GM23338 (cell line): ENCODE measurements around the gene DGAT2. TPM values are rescaled to one million over a fixed set of nuclear protein-coding genes. Genes with fewer than 3 reads are reported as not detected.
A peak's percentile ranks its signal among the peaks of the same experiment; 100 is the strongest.

Experiments used
- ATAC-seq: fragments of 200-7000 bp; cut with Tn5 transposase; 3 replicates; pipeline ENCODE4 v1.9.1; 2020
- DNase-seq: peaks from one replicate; pipeline ENCODE4 v3.0.0-alpha.2; 2015; ENCODE audit warnings: low spot score
- H2AFZ ChIP-seq: fragments of 200-600 bp; sonication (generic); 2 replicates; pipeline ENCODE4 v1.8.0; 2016; ENCODE audit warnings: antibody characterized with exemption, mild to moderate bottlenecking, moderate library complexity
- H3F3A ChIP-seq: fragments of 200-600 bp; sonication (generic); replicated peaks from 2 replicates; pipeline ENCODE4 v1.8.0; 2017; ENCODE audit warnings: antibody characterized with exemption, mixed run types, low read depth
- H3K27ac ChIP-seq: fragments of 200-600 bp; sonication (generic); 2 replicates; pipeline ENCODE4 v1.6.1; 2016; ENCODE audit warnings: low read depth
- H3K27me3 ChIP-seq: fragments of 200-600 bp; sonication (generic); 2 replicates; pipeline ENCODE4 v1.8.0; 2016; ENCODE audit warnings: mild to moderate bottlenecking, mixed run types, moderate library complexity; ENCODE audit not compliant: insufficient read depth
- H3K36me3 ChIP-seq: fragments of 200-600 bp; sonication (generic); 2 replicates; pipeline ENCODE4 v1.8.0; 2016; ENCODE audit warnings: mild to moderate bottlenecking; ENCODE audit not compliant: insufficient read depth
- H3K4me1 ChIP-seq: fragments of 200-600 bp; sonication (generic); 2 replicates; pipeline ENCODE4 v1.8.0; 2016; ENCODE audit warnings: mild to moderate bottlenecking, moderate library complexity; ENCODE audit not compliant: insufficient read depth
- H3K4me2 ChIP-seq: fragments of 200-600 bp; sonication (generic); 2 replicates; pipeline ENCODE4 v1.7.1; 2017; ENCODE audit warnings: mixed run types
- H3K4me3 ChIP-seq: fragments of 200-600 bp; sonication (generic); 2 replicates; pipeline ENCODE4 v1.6.1; 2016; ENCODE audit warnings: mixed run types
- H3K79me2 ChIP-seq: fragments of 200-600 bp; sonication (generic); replicated peaks from 2 replicates; pipeline ENCODE4 v1.8.0; 2017; ENCODE audit warnings: mild to moderate bottlenecking; ENCODE audit not compliant: insufficient read depth
- H3K9me2 ChIP-seq: fragments of 200-600 bp; sonication (generic); 2 replicates; pipeline ENCODE4 v1.8.0; 2017; ENCODE audit not compliant: insufficient read depth
- H4K20me1 ChIP-seq: fragments of 200-600 bp; sonication (generic); replicated peaks from 2 replicates; pipeline ENCODE4 v1.8.0; 2017; ENCODE audit warnings: mild to moderate bottlenecking; ENCODE audit not compliant: insufficient read depth
- H3K27ac Mint-ChIP-seq: 2 replicates; pipeline ENCODE4 v1.8.0; 2020; ENCODE audit warnings: inconsistent platforms, mild to moderate bottlenecking, moderate library complexity, mixed read lengths
- H3K27me3 Mint-ChIP-seq: 3 replicates; pipeline ENCODE4 v1.8.0; 2022; ENCODE audit warnings: low read depth, mild to moderate bottlenecking, moderate library complexity, mixed read lengths, inconsistent platforms; ENCODE audit not compliant: insufficient read depth, poor library complexity
- H3K36me3 Mint-ChIP-seq: 3 replicates; pipeline ENCODE4 v1.8.0; 2021; ENCODE audit warnings: low read depth, mild to moderate bottlenecking, inconsistent platforms, moderate library complexity, mixed read lengths
- H3K4me1 Mint-ChIP-seq: 3 replicates; pipeline ENCODE4 v1.8.0; 2020; ENCODE audit warnings: mild to moderate bottlenecking, inconsistent platforms, mixed read lengths
- H3K4me3 Mint-ChIP-seq: 3 replicates; pipeline ENCODE4 v1.8.0; 2021; ENCODE audit warnings: moderate library complexity, mild to moderate bottlenecking, inconsistent platforms, mixed read lengths
- H3K9me3 Mint-ChIP-seq: 3 replicates; pipeline ENCODE4 v1.8.0; 2020; ENCODE audit warnings: moderate library complexity, mild to moderate bottlenecking, inconsistent platforms, mixed read lengths
- CREB1 ChIP-seq: fragments of 250-450 bp; sonication (Bioruptor Pico); IDR thresholded peaks from 2 replicates; pipeline ENCODE4 v1.5.0; 2020; ENCODE audit warnings: low read depth, mild to moderate bottlenecking, moderate library complexity
- EZH2 ChIP-seq: fragments of 200-600 bp; sonication (generic); IDR thresholded peaks from one replicate; pipeline ENCODE4 v1.8.0; 2017; ENCODE audit warnings: antibody characterized with exemption, mild to moderate bottlenecking, low read depth; ENCODE audit not compliant: unreplicated experiment
- EZH2phosphoT487 ChIP-seq: fragments of 200-600 bp; sonication (generic); IDR thresholded peaks from one replicate; pipeline ENCODE4 v1.8.1; 2018; ENCODE audit warnings: antibody characterized with exemption; ENCODE audit not compliant: unreplicated experiment
- JUNB ChIP-seq: IDR thresholded peaks from one replicate; pipeline ENCODE4 v1.6.1; 2016; ENCODE audit warnings: antibody characterized with exemption; ENCODE audit not compliant: unreplicated experiment
- NANOG ChIP-seq: IDR thresholded peaks from 2 replicates; pipeline ENCODE4 v1.6.1; 2016; ENCODE audit warnings: antibody characterized with exemption, borderline replicate concordance
- POLR2AphosphoS5 ChIP-seq: IDR thresholded peaks from 2 replicates; pipeline ENCODE4 v1.6.1; 2016; ENCODE audit warnings: antibody characterized with exemption, low read depth
- STAT1 ChIP-seq: IDR thresholded peaks from one replicate; pipeline ENCODE4 v1.6.1; 2016; ENCODE audit warnings: antibody characterized with exemption; ENCODE audit not compliant: unreplicated experiment
- ZNF114 ChIP-seq: fragments of 250-450 bp; sonication (Bioruptor Pico); IDR thresholded peaks from 2 replicates; pipeline ENCODE4 v1.5.0; 2020; ENCODE audit warnings: mild to moderate bottlenecking, moderate library complexity
- ZNF331 ChIP-seq: fragments of 250-450 bp; sonication (Bioruptor Pico); IDR thresholded peaks from 2 replicates; pipeline ENCODE4 v1.5.0; 2020; ENCODE audit warnings: low read depth, mild to moderate bottlenecking, moderate library complexity
- polyA plus RNA-seq: library from polyadenylated mRNA; unstranded; fragments of >200 nt; fragmentation: Nextera tagmentation; extraction: Ambion mirVana; gene quantifications from 2 replicates; pipeline ENCODE4 v1.2.1, GENCODE V29; 2016
- total RNA-seq: library from RNA; depleted of rRNA; stranded (reverse); fragments of >200 nt; shearing (Covaris generic); gene quantifications from 2 replicates; pipeline ENCODE4 v1.2.3, GENCODE V29; 2014
- TF ChIP-seq, protein P1 (sequence below): IDR thresholded peaks from one replicate; pipeline ENCODE4 v1.6.1; 2018; ENCODE audit warnings: antibody characterized with exemption; ENCODE audit not compliant: unreplicated experiment
- TF ChIP-seq, protein P2 (sequence below): fragments of 250-450 bp; sonication (Bioruptor Pico); IDR thresholded peaks from 2 replicates; pipeline ENCODE4 v1.5.0; 2020; ENCODE audit warnings: mild to moderate bottlenecking, moderate library complexity
- TF ChIP-seq, protein P3 (sequence below): IDR thresholded peaks from 2 replicates; pipeline ENCODE4 v1.6.1; 2016; ENCODE audit warnings: antibody characterized with exemption
- TF ChIP-seq, protein P4 (sequence below), 2 experiments: fragments of 200-600 bp in 1 of 2; sonication (generic) in 1 of 2; conservative IDR thresholded peaks; 2 replicates each; pipeline versions ENCODE4 v1.5.1 to v1.6.1; 2016 to 2017; ENCODE audit warnings: antibody characterized with exemption in 2 of 2, low read depth in 2 of 2, mild to moderate bottlenecking in 2 of 2, moderate library complexity in 1 of 2

The DGAT2 gene
- total and polyA plus RNA-seq, 2 experiments from 2014 or later = 1.9 to 2.6 TPM

DNA sequence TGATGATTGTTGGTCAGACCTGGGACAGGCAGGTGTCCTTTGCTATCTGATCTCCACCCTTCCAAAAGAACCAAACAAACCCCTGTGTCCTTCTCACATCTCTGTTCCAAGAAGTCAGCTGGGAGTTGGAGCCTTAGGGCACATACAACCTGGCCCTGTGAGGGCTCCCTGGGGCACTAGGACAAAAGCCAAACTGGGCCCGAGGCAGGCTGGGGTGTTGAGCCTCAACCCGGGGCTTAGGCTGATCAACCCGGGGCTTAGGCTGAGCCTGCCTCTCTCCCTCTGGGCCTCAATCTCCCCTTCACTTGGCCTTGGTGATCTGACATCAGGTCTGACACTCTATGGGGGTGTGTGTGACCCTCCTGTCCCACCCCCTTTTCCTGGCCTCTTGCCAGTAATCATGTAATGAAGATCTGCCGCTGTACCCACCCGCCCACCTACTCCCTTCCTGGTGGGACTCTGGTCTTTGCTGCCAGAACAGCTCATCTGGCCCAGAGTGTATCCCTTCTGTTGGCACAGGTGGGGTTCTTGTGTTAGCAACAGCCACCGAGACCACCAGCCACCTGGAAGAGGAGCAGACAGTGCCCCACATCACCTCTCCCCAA, 23.7 kb downstream of the DGAT2 start:
- no peaks in the 10 kb centered on the region for H3K36me3 ChIP-seq
- no peaks in the 10 kb centered on the region for H3K79me2 ChIP-seq
- peaks cover 7% of the 10 kb centered on the region for H3K27me3 Mint-ChIP-seq
- H3K27ac Mint-ChIP-seq = no peak overlapping the region
- H3K9me2 ChIP-seq = no peaks in the 10 kb centered on the region
- no peak overlapping the region for H3K27ac ChIP-seq
- ATAC-seq (peak; percentile 24; the same call in 1 of the 3 replicates), DNase-seq (no peak)
- no peaks in the 10 kb centered on the region for H3K27me3 ChIP-seq
- H3K9me3 Mint-ChIP-seq = no peaks in the 10 kb centered on the region
- no peak overlapping the region for H3K4me3 Mint-ChIP-seq
- TF ChIP-seq POLR2AphosphoS5 (no peak), EZH2phosphoT487 (no peak), STAT1 (no peak), CREB1 (CRISPR knock-in tag) (no peak), JUNB (no peak), EZH2 (no peak), ZNF331 (CRISPR knock-in tag) (no peak), ZNF114 (CRISPR knock-in tag) (no peak), NANOG (no peak)
- TF ChIP-seq, protein P1, sequence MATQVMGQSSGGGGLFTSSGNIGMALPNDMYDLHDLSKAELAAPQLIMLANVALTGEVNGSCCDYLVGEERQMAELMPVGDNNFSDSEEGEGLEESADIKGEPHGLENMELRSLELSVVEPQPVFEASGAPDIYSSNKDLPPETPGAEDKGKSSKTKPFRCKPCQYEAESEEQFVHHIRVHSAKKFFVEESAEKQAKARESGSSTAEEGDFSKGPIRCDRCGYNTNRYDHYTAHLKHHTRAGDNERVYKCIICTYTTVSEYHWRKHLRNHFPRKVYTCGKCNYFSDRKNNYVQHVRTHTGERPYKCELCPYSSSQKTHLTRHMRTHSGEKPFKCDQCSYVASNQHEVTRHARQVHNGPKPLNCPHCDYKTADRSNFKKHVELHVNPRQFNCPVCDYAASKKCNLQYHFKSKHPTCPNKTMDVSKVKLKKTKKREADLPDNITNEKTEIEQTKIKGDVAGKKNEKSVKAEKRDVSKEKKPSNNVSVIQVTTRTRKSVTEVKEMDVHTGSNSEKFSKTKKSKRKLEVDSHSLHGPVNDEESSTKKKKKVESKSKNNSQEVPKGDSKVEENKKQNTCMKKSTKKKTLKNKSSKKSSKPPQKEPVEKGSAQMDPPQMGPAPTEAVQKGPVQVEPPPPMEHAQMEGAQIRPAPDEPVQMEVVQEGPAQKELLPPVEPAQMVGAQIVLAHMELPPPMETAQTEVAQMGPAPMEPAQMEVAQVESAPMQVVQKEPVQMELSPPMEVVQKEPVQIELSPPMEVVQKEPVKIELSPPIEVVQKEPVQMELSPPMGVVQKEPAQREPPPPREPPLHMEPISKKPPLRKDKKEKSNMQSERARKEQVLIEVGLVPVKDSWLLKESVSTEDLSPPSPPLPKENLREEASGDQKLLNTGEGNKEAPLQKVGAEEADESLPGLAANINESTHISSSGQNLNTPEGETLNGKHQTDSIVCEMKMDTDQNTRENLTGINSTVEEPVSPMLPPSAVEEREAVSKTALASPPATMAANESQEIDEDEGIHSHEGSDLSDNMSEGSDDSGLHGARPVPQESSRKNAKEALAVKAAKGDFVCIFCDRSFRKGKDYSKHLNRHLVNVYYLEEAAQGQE = no peak
- TF ChIP-seq, protein P2, sequence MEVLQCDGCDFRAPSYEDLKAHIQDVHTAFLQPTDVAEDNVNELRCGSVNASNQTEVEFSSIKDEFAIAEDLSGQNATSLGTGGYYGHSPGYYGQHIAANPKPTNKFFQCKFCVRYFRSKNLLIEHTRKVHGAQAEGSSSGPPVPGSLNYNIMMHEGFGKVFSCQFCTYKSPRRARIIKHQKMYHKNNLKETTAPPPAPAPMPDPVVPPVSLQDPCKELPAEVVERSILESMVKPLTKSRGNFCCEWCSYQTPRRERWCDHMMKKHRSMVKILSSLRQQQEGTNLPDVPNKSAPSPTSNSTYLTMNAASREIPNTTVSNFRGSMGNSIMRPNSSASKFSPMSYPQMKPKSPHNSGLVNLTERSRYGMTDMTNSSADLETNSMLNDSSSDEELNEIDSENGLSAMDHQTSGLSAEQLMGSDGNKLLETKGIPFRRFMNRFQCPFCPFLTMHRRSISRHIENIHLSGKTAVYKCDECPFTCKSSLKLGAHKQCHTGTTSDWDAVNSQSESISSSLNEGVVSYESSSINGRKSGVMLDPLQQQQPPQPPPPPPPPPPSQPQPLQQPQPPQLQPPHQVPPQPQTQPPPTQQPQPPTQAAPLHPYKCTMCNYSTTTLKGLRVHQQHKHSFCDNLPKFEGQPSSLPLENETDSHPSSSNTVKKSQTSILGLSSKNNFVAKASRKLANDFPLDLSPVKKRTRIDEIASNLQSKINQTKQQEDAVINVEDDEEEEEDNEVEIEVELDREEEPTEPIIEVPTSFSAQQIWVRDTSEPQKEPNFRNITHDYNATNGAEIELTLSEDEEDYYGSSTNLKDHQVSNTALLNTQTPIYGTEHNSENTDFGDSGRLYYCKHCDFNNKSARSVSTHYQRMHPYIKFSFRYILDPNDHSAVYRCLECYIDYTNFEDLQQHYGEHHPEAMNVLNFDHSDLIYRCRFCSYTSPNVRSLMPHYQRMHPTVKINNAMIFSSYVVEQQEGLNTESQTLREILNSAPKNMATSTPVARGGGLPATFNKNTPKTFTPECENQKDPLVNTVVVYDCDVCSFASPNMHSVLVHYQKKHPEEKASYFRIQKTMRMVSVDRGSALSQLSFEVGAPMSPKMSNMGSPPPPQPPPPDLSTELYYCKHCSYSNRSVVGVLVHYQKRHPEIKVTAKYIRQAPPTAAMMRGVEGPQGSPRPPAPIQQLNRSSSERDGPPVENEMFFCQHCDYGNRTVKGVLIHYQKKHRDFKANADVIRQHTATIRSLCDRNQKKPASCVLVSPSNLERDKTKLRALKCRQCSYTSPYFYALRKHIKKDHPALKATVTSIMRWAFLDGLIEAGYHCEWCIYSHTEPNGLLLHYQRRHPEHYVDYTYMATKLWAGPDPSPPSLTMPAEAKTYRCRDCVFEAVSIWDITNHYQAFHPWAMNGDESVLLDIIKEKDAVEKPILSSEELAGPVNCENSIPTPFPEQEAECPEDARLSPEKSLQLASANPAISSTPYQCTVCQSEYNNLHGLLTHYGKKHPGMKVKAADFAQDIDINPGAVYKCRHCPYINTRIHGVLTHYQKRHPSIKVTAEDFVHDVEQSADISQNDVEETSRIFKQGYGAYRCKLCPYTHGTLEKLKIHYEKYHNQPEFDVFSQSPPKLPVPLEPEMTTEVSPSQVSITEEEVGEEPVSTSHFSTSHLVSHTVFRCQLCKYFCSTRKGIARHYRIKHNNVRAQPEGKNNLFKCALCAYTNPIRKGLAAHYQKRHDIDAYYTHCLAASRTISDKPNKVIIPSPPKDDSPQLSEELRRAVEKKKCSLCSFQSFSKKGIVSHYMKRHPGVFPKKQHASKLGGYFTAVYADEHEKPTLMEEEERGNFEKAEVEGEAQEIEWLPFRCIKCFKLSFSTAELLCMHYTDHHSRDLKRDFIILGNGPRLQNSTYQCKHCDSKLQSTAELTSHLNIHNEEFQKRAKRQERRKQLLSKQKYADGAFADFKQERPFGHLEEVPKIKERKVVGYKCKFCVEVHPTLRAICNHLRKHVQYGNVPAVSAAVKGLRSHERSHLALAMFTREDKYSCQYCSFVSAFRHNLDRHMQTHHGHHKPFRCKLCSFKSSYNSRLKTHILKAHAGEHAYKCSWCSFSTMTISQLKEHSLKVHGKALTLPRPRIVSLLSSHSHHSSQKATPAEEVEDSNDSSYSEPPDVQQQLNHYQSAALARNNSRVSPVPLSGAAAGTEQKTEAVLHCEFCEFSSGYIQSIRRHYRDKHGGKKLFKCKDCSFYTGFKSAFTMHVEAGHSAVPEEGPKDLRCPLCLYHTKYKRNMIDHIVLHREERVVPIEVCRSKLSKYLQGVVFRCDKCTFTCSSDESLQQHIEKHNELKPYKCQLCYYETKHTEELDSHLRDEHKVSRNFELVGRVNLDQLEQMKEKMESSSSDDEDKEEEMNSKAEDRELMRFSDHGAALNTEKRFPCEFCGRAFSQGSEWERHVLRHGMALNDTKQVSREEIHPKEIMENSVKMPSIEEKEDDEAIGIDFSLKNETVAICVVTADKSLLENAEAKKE (CRISPR knock-in tag) = no peak
- TF ChIP-seq, protein P3, sequence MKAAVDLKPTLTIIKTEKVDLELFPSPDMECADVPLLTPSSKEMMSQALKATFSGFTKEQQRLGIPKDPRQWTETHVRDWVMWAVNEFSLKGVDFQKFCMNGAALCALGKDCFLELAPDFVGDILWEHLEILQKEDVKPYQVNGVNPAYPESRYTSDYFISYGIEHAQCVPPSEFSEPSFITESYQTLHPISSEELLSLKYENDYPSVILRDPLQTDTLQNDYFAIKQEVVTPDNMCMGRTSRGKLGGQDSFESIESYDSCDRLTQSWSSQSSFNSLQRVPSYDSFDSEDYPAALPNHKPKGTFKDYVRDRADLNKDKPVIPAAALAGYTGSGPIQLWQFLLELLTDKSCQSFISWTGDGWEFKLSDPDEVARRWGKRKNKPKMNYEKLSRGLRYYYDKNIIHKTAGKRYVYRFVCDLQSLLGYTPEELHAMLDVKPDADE = no peak
- TF ChIP-seq, protein P4, sequence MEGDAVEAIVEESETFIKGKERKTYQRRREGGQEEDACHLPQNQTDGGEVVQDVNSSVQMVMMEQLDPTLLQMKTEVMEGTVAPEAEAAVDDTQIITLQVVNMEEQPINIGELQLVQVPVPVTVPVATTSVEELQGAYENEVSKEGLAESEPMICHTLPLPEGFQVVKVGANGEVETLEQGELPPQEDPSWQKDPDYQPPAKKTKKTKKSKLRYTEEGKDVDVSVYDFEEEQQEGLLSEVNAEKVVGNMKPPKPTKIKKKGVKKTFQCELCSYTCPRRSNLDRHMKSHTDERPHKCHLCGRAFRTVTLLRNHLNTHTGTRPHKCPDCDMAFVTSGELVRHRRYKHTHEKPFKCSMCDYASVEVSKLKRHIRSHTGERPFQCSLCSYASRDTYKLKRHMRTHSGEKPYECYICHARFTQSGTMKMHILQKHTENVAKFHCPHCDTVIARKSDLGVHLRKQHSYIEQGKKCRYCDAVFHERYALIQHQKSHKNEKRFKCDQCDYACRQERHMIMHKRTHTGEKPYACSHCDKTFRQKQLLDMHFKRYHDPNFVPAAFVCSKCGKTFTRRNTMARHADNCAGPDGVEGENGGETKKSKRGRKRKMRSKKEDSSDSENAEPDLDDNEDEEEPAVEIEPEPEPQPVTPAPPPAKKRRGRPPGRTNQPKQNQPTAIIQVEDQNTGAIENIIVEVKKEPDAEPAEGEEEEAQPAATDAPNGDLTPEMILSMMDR (conservative IDR thresholded peaks at IDR 0.05; ENCODE audit: low read depth in 2 of 2) = no peak
- no peak overlapping the region for H3K4me3 ChIP-seq
- H3K4me1 Mint-ChIP-seq = 0 out of 3 replicates have a peak, but pooled peaks cover 2% of the 10 kb centered on the region
- H2AFZ ChIP-seq = no peak overlapping the region
- H3K36me3 Mint-ChIP-seq = no peaks in the 10 kb centered on the region
- H3K4me2 ChIP-seq = no peak overlapping the region
- no peaks in the 10 kb centered on the region for H3K4me1 ChIP-seq
- no peaks in the 10 kb centered on the region for H3F3A ChIP-seq
- H4K20me1 ChIP-seq = no peaks in the 10 kb centered on the region
